ENCODE results near the gene GALNT18.

The GALNT18 gene

GRCh38 chr11:11253995-11254394 is 367.8 kb downstream of the GALNT18 start:
- H3K4me3 ChIP-seq (ENCODE audit: control insufficient read depth in 1 of 7, extremely low read depth in 1 of 7, insufficient read depth in 4 of 7, low read depth in 2 of 7, low read length in 6 of 7), result no peak overlapping the region
- POLR2A ChIA-PET, result no interaction called here
- CTCF ChIA-PET, result no interaction called here
- DNase-seq, result no peak
- 100% methylated on average over 4 of the region's 5 CpGs for WGBS (ENCODE audit: insufficient coverage)
- no peak overlapping the region for H3K27ac ChIP-seq (ENCODE audit: insufficient read depth in 1 of 2, low read depth in 1 of 2, low read length in 2 of 2, poor library complexity in 1 of 2, severe bottlenecking in 2 of 2)
- H3K27me3 ChIP-seq (replicated peaks in 2 of 5; ENCODE audit: control insufficient read depth in 4 of 5, insufficient read depth in 5 of 5, low read length in 4 of 5), result peaks cover 0 to 4% (median 1%) of the 10 kb centered on the region in 5 experiments
- no peaks in the 10 kb centered on the region for H3K36me3 ChIP-seq (ENCODE audit: control insufficient read depth in 4 of 4, insufficient read depth in 4 of 4, low read length in 3 of 4)
- H3K4me1 ChIP-seq (ENCODE audit: control extremely low read depth in 1 of 4, control insufficient read depth in 4 of 4, insufficient read depth in 4 of 4, low read length in 3 of 4), result no peaks in the 10 kb centered on the region
- H3K9me3 ChIP-seq (ENCODE audit: control extremely low read depth in 1 of 5, control insufficient read depth in 4 of 5, insufficient read depth in 2 of 5, low read depth in 1 of 5, low read length in 4 of 5), result no peaks in the 10 kb centered on the region

- ChIA-PET CTCF (no interaction called here), POLR2A (no interaction called here)
- peaks cover 0 to 4% (median 1%) of the 10 kb centered on the region in 5 experiments for H3K27me3 ChIP-seq (replicated peaks in 2 of 5; ENCODE audit: control insufficient read depth in 4 of 5, insufficient read depth in 5 of 5, low read length in 4 of 5)
- no peak overlapping the region for H3K4me3 ChIP-seq (ENCODE audit: control insufficient read depth in 1 of 7, extremely low read depth in 1 of 7, insufficient read depth in 4 of 7, low read depth in 2 of 7, low read length in 6 of 7)
- no peak overlapping the region for H3K27ac ChIP-seq (ENCODE audit: insufficient read depth in 1 of 2, low read depth in 1 of 2, low read length in 2 of 2, poor library complexity in 1 of 2, severe bottlenecking in 2 of 2)
- WGBS (ENCODE audit: insufficient coverage), result 33% methylated on average over 1 of the region's 4 CpGs
- H3K36me3 ChIP-seq (ENCODE audit: control insufficient read depth in 4 of 4, insufficient read depth in 4 of 4, low read length in 3 of 4), result no peaks in the 10 kb centered on the region
- H3K4me1 ChIP-seq (ENCODE audit: control extremely low read depth in 1 of 4, control insufficient read depth in 4 of 4, insufficient read depth in 4 of 4, low read length in 3 of 4), result no peaks in the 10 kb centered on the region
- H3K9me3 ChIP-seq (ENCODE audit: control extremely low read depth in 1 of 5, control insufficient read depth in 4 of 5, insufficient read depth in 2 of 5, low read depth in 1 of 5, low read length in 4 of 5), result no peaks in the 10 kb centered on the region
- DNase-seq, result no peak
Observed at GRCh38 chr11:11253497-11253896, 368.3 kb downstream of the GALNT18 start.

- Histone ChIP-seq H3K27me3 (replicated peaks in 2 of 5; ENCODE audit: control insufficient read depth in 4 of 5, insufficient read depth in 5 of 5, low read length in 4 of 5) (peaks cover 0 to 5% (median 1%) of the 10 kb centered on the region in 5 experiments), H3K9me3 (ENCODE audit: control extremely low read depth in 1 of 5, control insufficient read depth in 4 of 5, insufficient read depth in 2 of 5, low read depth in 1 of 5, low read length in 4 of 5) (no peaks in the 10 kb centered on the region), H3K4me1 (ENCODE audit: control extremely low read depth in 1 of 4, control insufficient read depth in 4 of 4, insufficient read depth in 4 of 4, low read length in 3 of 4) (no peaks in the 10 kb centered on the region), H3K4me3 (ENCODE audit: control insufficient read depth in 1 of 7, extremely low read depth in 1 of 7, insufficient read depth in 4 of 7, low read depth in 2 of 7, low read length in 6 of 7) (no peak overlapping the region), H3K36me3 (ENCODE audit: control insufficient read depth in 4 of 4, insufficient read depth in 4 of 4, low read length in 3 of 4) (no peaks in the 10 kb centered on the region), H3K27ac (ENCODE audit: insufficient read depth in 1 of 2, low read depth in 1 of 2, low read length in 2 of 2, poor library complexity in 1 of 2, severe bottlenecking in 2 of 2) (no peak overlapping the region)
- no peak for DNase-seq
- WGBS (ENCODE audit: insufficient coverage), result 89% methylated on average over 6 of the region's 6 CpGs
- ChIA-PET CTCF (interaction anchor here (1.2 kb wide), 1 partner anchor 16 kb away, joined by 3 read pairs; no protein-coding TSS in a partner anchor), POLR2A (no interaction called here)
Observed at GRCh38 chr11:11252403-11252802, 369.4 kb downstream of the GALNT18 start.

GRCh38 chr11:11251394-11251970 is 370.3 kb downstream of the GALNT18 start:
- H3K27ac ChIP-seq (ENCODE audit: insufficient read depth in 1 of 2, low read depth in 1 of 2, low read length in 2 of 2, poor library complexity in 1 of 2, severe bottlenecking in 2 of 2), result no peak overlapping the region
- H3K36me3 ChIP-seq (ENCODE audit: control insufficient read depth in 4 of 4, insufficient read depth in 4 of 4, low read length in 3 of 4), result no peaks in the 10 kb centered on the region
- no peak overlapping the region for H3K4me3 ChIP-seq (ENCODE audit: control insufficient read depth in 1 of 7, extremely low read depth in 1 of 7, insufficient read depth in 4 of 7, low read depth in 2 of 7, low read length in 6 of 7)
- no peaks in the 10 kb centered on the region for H3K4me1 ChIP-seq (ENCODE audit: control extremely low read depth in 1 of 4, control insufficient read depth in 4 of 4, insufficient read depth in 4 of 4, low read length in 3 of 4)
- DNase-seq, result no peak
- 86% methylated on average over 3 of the region's 4 CpGs for WGBS (ENCODE audit: insufficient coverage)
- H3K27me3 ChIP-seq (replicated peaks in 2 of 5; ENCODE audit: control insufficient read depth in 4 of 5, insufficient read depth in 5 of 5, low read length in 4 of 5), result peaks cover 0 to 5% (median 3%) of the 10 kb centered on the region in 5 experiments
- no peaks in the 10 kb centered on the region for H3K9me3 ChIP-seq (ENCODE audit: control extremely low read depth in 1 of 5, control insufficient read depth in 4 of 5, insufficient read depth in 2 of 5, low read depth in 1 of 5, low read length in 4 of 5)
- CTCF ChIA-PET, result interaction anchor here (1.2 kb wide), 1 partner anchor 15 kb away, joined by 3 read pairs; no protein-coding TSS in a partner anchor
- POLR2A ChIA-PET, result no interaction called here

- H3K27me3 ChIP-seq (replicated peaks in 2 of 5; ENCODE audit: control insufficient read depth in 4 of 5, insufficient read depth in 5 of 5, low read length in 4 of 5), result peaks cover 0 to 5% (median 3%) of the 10 kb centered on the region in 5 experiments
- no peak for DNase-seq
- no peaks in the 10 kb centered on the region for H3K9me3 ChIP-seq (ENCODE audit: control extremely low read depth in 1 of 5, control insufficient read depth in 4 of 5, insufficient read depth in 2 of 5, low read depth in 1 of 5, low read length in 4 of 5)
- no peak overlapping the region for H3K27ac ChIP-seq (ENCODE audit: insufficient read depth in 1 of 2, low read depth in 1 of 2, low read length in 2 of 2, poor library complexity in 1 of 2, severe bottlenecking in 2 of 2)
- H3K4me1 ChIP-seq (ENCODE audit: control extremely low read depth in 1 of 4, control insufficient read depth in 4 of 4, insufficient read depth in 4 of 4, low read length in 3 of 4), result no peaks in the 10 kb centered on the region
- ChIA-PET CTCF (no interaction called here), POLR2A (no interaction called here)
- 83% methylated on average over 2 of the region's 2 CpGs for WGBS (ENCODE audit: insufficient coverage)
- H3K4me3 ChIP-seq (ENCODE audit: control insufficient read depth in 1 of 7, extremely low read depth in 1 of 7, insufficient read depth in 4 of 7, low read depth in 2 of 7, low read length in 6 of 7), result no peak overlapping the region
- no peaks in the 10 kb centered on the region for H3K36me3 ChIP-seq (ENCODE audit: control insufficient read depth in 4 of 4, insufficient read depth in 4 of 4, low read length in 3 of 4)
Observed at GRCh38 chr11:11250470-11250869, 371.3 kb downstream of the GALNT18 start.

GRCh38 chr11:11247576-11247975 is 374.2 kb downstream of the GALNT18 start:
- POLR2A ChIA-PET, result no interaction called here
- Histone ChIP-seq H3K9me3 (ENCODE audit: control extremely low read depth in 1 of 5, control insufficient read depth in 4 of 5, insufficient read depth in 2 of 5, low read depth in 1 of 5, low read length in 4 of 5) (no peaks in the 10 kb centered on the region), H3K4me3 (ENCODE audit: control insufficient read depth in 1 of 7, extremely low read depth in 1 of 7, insufficient read depth in 4 of 7, low read depth in 2 of 7, low read length in 6 of 7) (no peak overlapping the region), H3K4me1 (ENCODE audit: control extremely low read depth in 1 of 4, control insufficient read depth in 4 of 4, insufficient read depth in 4 of 4, low read length in 3 of 4) (peaks cover 0 to 20% (median 6%) of the 10 kb centered on the region in 4 experiments), H3K36me3 (ENCODE audit: control insufficient read depth in 4 of 4, insufficient read depth in 4 of 4, low read length in 3 of 4) (no peaks in the 10 kb centered on the region), H3K27me3 (replicated peaks in 2 of 5; ENCODE audit: control insufficient read depth in 4 of 5, insufficient read depth in 5 of 5, low read length in 4 of 5) (peaks cover 0 to 3% (median 0%) of the 10 kb centered on the region in 5 experiments), H3K27ac (ENCODE audit: insufficient read depth in 1 of 2, low read depth in 1 of 2, low read length in 2 of 2, poor library complexity in 1 of 2, severe bottlenecking in 2 of 2) (no peak overlapping the region)
- CTCF ChIA-PET, result interaction anchor here (0.9 kb wide), 1 partner anchor 67 kb away, joined by 3 read pairs; no protein-coding TSS in a partner anchor
- peak in 1 of 3 donors; percentile 7 for DNase-seq
- 86% methylated on average over 1 of the region's 2 CpGs for WGBS (ENCODE audit: insufficient coverage)

- no peak overlapping the region for H3K27ac ChIP-seq (ENCODE audit: insufficient read depth in 1 of 2, low read depth in 1 of 2, low read length in 2 of 2, poor library complexity in 1 of 2, severe bottlenecking in 2 of 2)
- peak in 2 of 3 donors; percentile 68 to 74 for DNase-seq
- CTCF ChIA-PET, result interaction anchor here (0.9 kb wide), 1 partner anchor 67 kb away, joined by 3 read pairs; no protein-coding TSS in a partner anchor
- WGBS (ENCODE audit: insufficient coverage), result no CpG with 5 or more reads among the region's 6 CpGs
- H3K4me3 ChIP-seq (ENCODE audit: control insufficient read depth in 1 of 7, extremely low read depth in 1 of 7, insufficient read depth in 4 of 7, low read depth in 2 of 7, low read length in 6 of 7), result no peak overlapping the region
- H3K36me3 ChIP-seq (ENCODE audit: control insufficient read depth in 4 of 4, insufficient read depth in 4 of 4, low read length in 3 of 4), result no peaks in the 10 kb centered on the region
- H3K4me1 ChIP-seq (ENCODE audit: control extremely low read depth in 1 of 4, control insufficient read depth in 4 of 4, insufficient read depth in 4 of 4, low read length in 3 of 4), result peaks cover 0 to 20% (median 6%) of the 10 kb centered on the region in 4 experiments
- POLR2A ChIA-PET, result no interaction called here
- H3K27me3 ChIP-seq (replicated peaks in 2 of 5; ENCODE audit: control insufficient read depth in 4 of 5, insufficient read depth in 5 of 5, low read length in 4 of 5), result peaks cover 0 to 3% (median 0%) of the 10 kb centered on the region in 5 experiments
- no peaks in the 10 kb centered on the region for H3K9me3 ChIP-seq (ENCODE audit: control extremely low read depth in 1 of 5, control insufficient read depth in 4 of 5, insufficient read depth in 2 of 5, low read depth in 1 of 5, low read length in 4 of 5)
Observed at GRCh38 chr11:11247086-11247485, 374.7 kb downstream of the GALNT18 start.

Data from common myeloid progenitor, CD34-positive (primary cell).